Hepatocyte (in vitro differentiated cells): ENCODE data around the gene SDC3. TPM values are rescaled to one million over a fixed set of nuclear protein-coding genes. Genes with fewer than 3 reads are reported as not detected.

Experiments used
- DNase-seq: peaks from one replicate; pipeline ENCODE4 v3.0.0-alpha.2; 2016; ENCODE audit warnings: low spot score
- H2AFZ ChIP-seq: fragments of 200-600 bp; sonication (generic); 2 replicates; pipeline ENCODE4 v1.6.0; 2016; ENCODE audit warnings: antibody characterized with exemption, mild to moderate bottlenecking
- H3K27ac ChIP-seq: fragments of 200-600 bp; sonication (generic); 2 replicates; pipeline ENCODE4 v1.5.1; 2016; ENCODE audit warnings: mild to moderate bottlenecking
- H3K27me3 ChIP-seq: fragments of 200-600 bp; sonication (generic); 2 replicates; pipeline ENCODE4 v1.6.1; 2016
- H3K36me3 ChIP-seq: fragments of 200-600 bp; sonication (generic); replicated peaks from 2 replicates; pipeline ENCODE4 v1.5.1; 2016; ENCODE audit warnings: low read depth; ENCODE audit not compliant: insufficient read depth
- H3K4me1 ChIP-seq: fragments of 200-600 bp; sonication (generic); 2 replicates; pipeline ENCODE4 v1.5.1; 2016; ENCODE audit warnings: mild to moderate bottlenecking, moderate library complexity; ENCODE audit not compliant: insufficient read depth
- H3K4me2 ChIP-seq: fragments of 200-600 bp; sonication (generic); 2 replicates; pipeline ENCODE4 v1.6.0; 2016
- H3K4me3 ChIP-seq: fragments of 200-600 bp; sonication (generic); 2 replicates; pipeline ENCODE4 v1.5.1; 2016; ENCODE audit warnings: mild to moderate bottlenecking
- H3K79me2 ChIP-seq: fragments of 200-600 bp; sonication (generic); 2 replicates; pipeline ENCODE4 v1.6.0; 2017; ENCODE audit warnings: mild to moderate bottlenecking
- H3K9me2 ChIP-seq: fragments of 200-600 bp; sonication (generic); replicated peaks from 2 replicates; pipeline ENCODE4 v1.6.0; 2017; ENCODE audit warnings: mild to moderate bottlenecking; ENCODE audit not compliant: insufficient read depth
- H3K9me3 ChIP-seq: fragments of 200-600 bp; sonication (generic); 2 replicates; pipeline ENCODE4 v1.5.1; 2016; ENCODE audit warnings: low read depth, mild to moderate bottlenecking
- H4K20me1 ChIP-seq: fragments of 200-600 bp; sonication (generic); 2 replicates; pipeline ENCODE4 v1.6.0; 2016; ENCODE audit warnings: mild to moderate bottlenecking; ENCODE audit not compliant: insufficient read depth, poor library complexity, severe bottlenecking
- CTCF ChIP-seq: fragments of 200-600 bp; sonication (generic); IDR thresholded peaks from 2 replicates; pipeline ENCODE4 v1.5.1; 2016; ENCODE audit warnings: antibody characterized with exemption, mild to moderate bottlenecking; ENCODE audit not compliant: poor library complexity
- EZH2 ChIP-seq: fragments of 200-600 bp; sonication (generic); IDR thresholded peaks from 2 replicates; pipeline ENCODE4 v1.6.1; 2016; ENCODE audit warnings: antibody characterized with exemption, mild to moderate bottlenecking, borderline replicate concordance
- EZH2phosphoT487 ChIP-seq: fragments of 200-600 bp; sonication (generic); IDR thresholded peaks from one replicate; pipeline ENCODE4 v1.6.1; 2018; ENCODE audit warnings: antibody characterized with exemption, mild to moderate bottlenecking, low read depth, moderate library complexity; ENCODE audit not compliant: unreplicated experiment, severe bottlenecking
- WGBS: methylation state at CpG from one replicate; pipeline ENCODE4 v1.1.6; 2016; ENCODE audit warnings: low lambda C conversion rate; ENCODE audit errors: missing lambda C conversion rate; 5-methylcytosine and 5-hydroxymethylcytosine counted together
- polyA plus RNA-seq: library from polyadenylated mRNA; unstranded; fragments of >200 nt; fragmentation: Nextera tagmentation; extraction: Ambion mirVana; gene quantifications from 2 replicates; pipeline ENCODE4 v1.2.1, GENCODE V29; 2016
- total RNA-seq: library from RNA; depleted of rRNA; stranded (reverse); fragments of >200 nt; gene quantifications from 2 replicates; pipeline ENCODE4 v1.2.3, GENCODE V29; 2014

The SDC3 gene
- total and polyA plus RNA-seq, 2 experiments from 2014 or later, result 33.5 to 60.0 TPM

DNA sequence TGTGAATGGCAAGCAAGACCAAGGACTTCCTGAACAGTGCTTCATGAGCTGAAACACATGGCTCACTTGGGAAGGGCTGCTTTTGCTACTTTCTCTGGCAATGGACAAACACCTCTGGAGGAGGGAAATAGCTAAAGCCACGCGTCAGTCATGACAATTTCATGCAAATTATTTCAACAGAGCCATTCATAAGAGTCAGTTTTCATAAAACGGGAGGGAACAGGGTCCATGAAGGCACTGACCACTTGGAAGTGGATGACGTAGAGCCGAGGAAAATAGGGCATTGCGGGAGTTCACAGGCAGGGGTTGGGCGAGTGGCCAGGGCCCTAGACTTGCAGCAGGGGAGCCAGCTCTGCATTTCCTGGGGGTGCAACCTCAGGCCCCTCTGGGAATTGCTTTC, 43.9 kb downstream of the SDC3 start:
- Histone ChIP-seq H2AFZ (no peak overlapping the region), H3K4me2 (no peak overlapping the region), H3K27ac (no peak overlapping the region), H3K79me2 (no peaks in the 10 kb centered on the region), H3K4me1 (no peaks in the 10 kb centered on the region), H3K36me3 (no peaks in the 10 kb centered on the region), H4K20me1 (no peaks in the 10 kb centered on the region), H3K9me2 (no peaks in the 10 kb centered on the region), H3K9me3 (no peaks in the 10 kb centered on the region), H3K4me3 (no peak overlapping the region), H3K27me3 (no peaks in the 10 kb centered on the region)
- no peak for DNase-seq
- WGBS, result 83% methylated on average over 7 of the region's 7 CpGs
- TF ChIP-seq EZH2 (no peak), EZH2phosphoT487 (no peak), CTCF (no peak)

- Histone ChIP-seq H2AFZ (no peak overlapping the region), H4K20me1 (no peaks in the 10 kb centered on the region), H3K9me3 (no peaks in the 10 kb centered on the region), H3K27ac (no peak overlapping the region), H3K4me2 (no peak overlapping the region), H3K36me3 (no peaks in the 10 kb centered on the region), H3K79me2 (no peaks in the 10 kb centered on the region), H3K27me3 (no peaks in the 10 kb centered on the region), H3K4me3 (no peak overlapping the region), H3K4me1 (peaks cover 3% of the 10 kb centered on the region), H3K9me2 (no peaks in the 10 kb centered on the region)
- DNase-seq, result no peak
- TF ChIP-seq EZH2phosphoT487 (no peak), EZH2 (no peak), CTCF (no peak)
- 93% methylated on average over 8 of the region's 8 CpGs for WGBS
Observed at GRCh38 chr1:30863858-30864604, 44.5 kb downstream of the SDC3 start.

DNA sequence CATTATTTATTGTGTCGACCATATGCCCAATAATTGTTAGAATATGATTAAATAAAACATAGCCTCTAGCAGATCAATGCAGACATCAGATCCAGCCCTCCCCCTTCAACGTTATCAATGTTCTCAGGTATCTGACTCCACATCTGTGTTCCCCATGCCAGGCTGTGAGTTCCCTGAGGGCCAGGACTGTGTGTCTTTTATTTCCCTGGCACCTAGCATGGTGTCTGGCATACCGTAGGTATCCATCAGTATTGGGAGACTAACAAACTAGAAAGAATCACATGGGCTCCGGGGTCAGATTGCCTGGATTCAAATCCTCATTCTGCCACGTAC, 48.3 kb downstream of the SDC3 start:
- no peaks in the 10 kb centered on the region for H3K9me3 ChIP-seq
- no peaks in the 10 kb centered on the region for H4K20me1 ChIP-seq
- H3K27me3 ChIP-seq, result no peaks in the 10 kb centered on the region
- no peak for TF ChIP-seq EZH2
- no peak for TF ChIP-seq CTCF
- TF ChIP-seq EZH2phosphoT487, result no peak
- no peaks in the 10 kb centered on the region for H3K79me2 ChIP-seq
- H3K9me2 ChIP-seq, result no peaks in the 10 kb centered on the region
- DNase-seq, result no peak
- no peak overlapping the region for H3K4me3 ChIP-seq
- H3K36me3 ChIP-seq, result no peaks in the 10 kb centered on the region
- 83% methylated on average over 5 of the region's 5 CpGs for WGBS
- H3K27ac ChIP-seq, result no peak overlapping the region
- H2AFZ ChIP-seq, result no peak overlapping the region
- H3K4me2 ChIP-seq, result no peak overlapping the region
- peaks cover 17% of the 10 kb centered on the region for H3K4me1 ChIP-seq

DNA sequence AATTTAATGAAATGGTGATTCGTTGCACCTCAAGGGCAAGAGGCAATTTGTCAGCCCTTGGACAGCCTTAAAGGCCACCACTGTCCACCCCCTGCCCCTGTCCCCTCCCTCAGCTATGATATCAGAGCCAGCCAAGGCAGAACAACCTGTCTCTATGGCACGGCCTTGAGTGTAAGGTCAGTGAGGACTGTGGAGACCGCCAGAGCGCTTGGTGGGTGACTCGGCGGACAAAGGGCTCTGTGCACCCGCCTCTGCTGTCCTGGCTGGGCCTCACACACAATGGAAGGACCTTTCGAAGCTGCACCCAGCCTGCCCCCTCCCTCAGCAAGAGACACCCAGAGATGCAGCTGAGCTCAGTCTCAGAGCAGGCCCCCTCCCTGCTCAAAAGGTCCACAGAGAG, 50.6 kb downstream of the SDC3 start:
- Histone ChIP-seq H4K20me1 (no peaks in the 10 kb centered on the region), H3K36me3 (no peaks in the 10 kb centered on the region), H3K4me2 (no peak overlapping the region), H3K9me2 (no peaks in the 10 kb centered on the region), H3K27ac (peak overlapping the region; percentile 52), H3K4me3 (no peak overlapping the region), H3K79me2 (no peaks in the 10 kb centered on the region), H3K4me1 (peaks cover 17% of the 10 kb centered on the region), H2AFZ (no peak overlapping the region), H3K27me3 (no peaks in the 10 kb centered on the region), H3K9me3 (no peaks in the 10 kb centered on the region)
- 91% methylated on average over 8 of the region's 8 CpGs for WGBS
- TF ChIP-seq EZH2phosphoT487 (no peak), EZH2 (no peak)
- DNase-seq, result no peak
